Type B pancreatic cell (in vitro differentiated cells): Measurements from ENCODE around the gene SIRPB1. TPM values are rescaled to one million over a fixed set of nuclear protein-coding genes. Genes with fewer than 3 reads are reported as not detected.

Source experiments
- DNase-seq: peaks from one replicate; pipeline ENCODE4 v3.0.0; 2021; ENCODE audit warnings: mixed read lengths; ENCODE audit not compliant: unreplicated experiment; ENCODE audit errors: extremely low spot score
- H3K27ac Mint-ChIP-seq: 2 replicates; pipeline ENCODE4 v1.8.0; 2021; ENCODE audit warnings: mild to moderate bottlenecking, mixed read lengths
- H3K27me3 Mint-ChIP-seq: 2 replicates; pipeline ENCODE4 v1.8.0; 2021; ENCODE audit warnings: mixed read lengths
- H3K36me3 Mint-ChIP-seq: 2 replicates; pipeline ENCODE4 v1.8.0; 2021; ENCODE audit warnings: mixed read lengths
- H3K4me1 Mint-ChIP-seq: one replicate; pipeline ENCODE4 v1.8.0; 2021; ENCODE audit warnings: mixed read lengths; ENCODE audit not compliant: unreplicated experiment
- H3K4me3 Mint-ChIP-seq: 2 replicates; pipeline ENCODE4 v1.8.0; 2021; ENCODE audit warnings: mild to moderate bottlenecking, mixed read lengths
- H3K9me3 Mint-ChIP-seq: 2 replicates; pipeline ENCODE4 v1.8.0; 2021; ENCODE audit warnings: mixed read lengths
- CTCF ChIP-seq: fragments of 200-600 bp; sonication (generic); conservative IDR thresholded peaks from 2 replicates; pipeline ENCODE4 v1.5.0; 2021; ENCODE audit warnings: antibody characterized with exemption, mild to moderate bottlenecking
- total RNA-seq: library from RNA; stranded (reverse); gene quantifications from 2 replicates; pipeline ENCODE4 v1.2.1, GENCODE V29; 2021; ENCODE audit warnings: low replicate concordance

The SIRPB1 gene
- total RNA-seq, 1 donor from 2014 or later = 1.0 TPM

GRCh38 chr20:1636621-1637020 is 16.8 kb upstream of the SIRPB1 start:
- DNase-seq = no peak
- no peaks in the 10 kb centered on the region for H3K9me3 Mint-ChIP-seq
- no peaks in the 10 kb centered on the region for H3K27me3 Mint-ChIP-seq
- H3K27ac Mint-ChIP-seq = no peak overlapping the region
- H3K36me3 Mint-ChIP-seq = no peaks in the 10 kb centered on the region
- no peak for TF ChIP-seq CTCF
- no peaks in the 10 kb centered on the region for H3K4me1 Mint-ChIP-seq
- no peak overlapping the region for H3K4me3 Mint-ChIP-seq

GRCh38 chr20:1635291-1635979 is 15.6 kb upstream of the SIRPB1 start:
- no peak for TF ChIP-seq CTCF
- H3K27ac Mint-ChIP-seq = no peak overlapping the region
- H3K4me3 Mint-ChIP-seq = no peak overlapping the region
- H3K4me1 Mint-ChIP-seq = no peaks in the 10 kb centered on the region
- H3K27me3 Mint-ChIP-seq = no peaks in the 10 kb centered on the region
- no peaks in the 10 kb centered on the region for H3K36me3 Mint-ChIP-seq
- DNase-seq = no peak
- no peaks in the 10 kb centered on the region for H3K9me3 Mint-ChIP-seq

- Mint-ChIP-seq H3K36me3 (no peaks in the 10 kb centered on the region), H3K9me3 (no peaks in the 10 kb centered on the region), H3K4me3 (no peak overlapping the region), H3K27ac (no peak overlapping the region), H3K4me1 (no peaks in the 10 kb centered on the region), H3K27me3 (peaks cover 9% of the 10 kb centered on the region)
- no peak for TF ChIP-seq CTCF
- no peak for DNase-seq
Observed at GRCh38 chr20:1633535-1633934, 13.7 kb upstream of the SIRPB1 start.

GRCh38 chr20:1632178-1632577 is 12.4 kb upstream of the SIRPB1 start:
- Mint-ChIP-seq H3K4me3 (no peak overlapping the region), H3K9me3 (no peaks in the 10 kb centered on the region), H3K36me3 (no peaks in the 10 kb centered on the region), H3K27me3 (peaks cover 16% of the 10 kb centered on the region), H3K27ac (no peak overlapping the region), H3K4me1 (no peaks in the 10 kb centered on the region)
- no peak for DNase-seq
- TF ChIP-seq CTCF = no peak

GRCh38 chr20:1631309-1632151 is 11.7 kb upstream of the SIRPB1 start:
- Mint-ChIP-seq H3K36me3 (no peaks in the 10 kb centered on the region), H3K27ac (no peak overlapping the region), H3K4me1 (no peaks in the 10 kb centered on the region), H3K9me3 (no peaks in the 10 kb centered on the region), H3K4me3 (no peak overlapping the region), H3K27me3 (peaks cover 16% of the 10 kb centered on the region)
- no peak for TF ChIP-seq CTCF
- no peak for DNase-seq
